Stimulated activated CD8-positive, alpha-beta memory T cell treated with anti-CD3 and anti-CD28 coated beads, Interleukin-12 subunit alpha, Interleukin-12 subunit beta, amount 100 ng/mL, for 4 hours (primary cell): Measurements from ENCODE around the gene GNAZ.

ENCODE experiments used
- DNase-seq: peaks from one replicate; pipeline ENCODE4 v3.0.0-alpha.2; 2020; ENCODE audit warnings: low read depth

GNAZ gene

DNA sequence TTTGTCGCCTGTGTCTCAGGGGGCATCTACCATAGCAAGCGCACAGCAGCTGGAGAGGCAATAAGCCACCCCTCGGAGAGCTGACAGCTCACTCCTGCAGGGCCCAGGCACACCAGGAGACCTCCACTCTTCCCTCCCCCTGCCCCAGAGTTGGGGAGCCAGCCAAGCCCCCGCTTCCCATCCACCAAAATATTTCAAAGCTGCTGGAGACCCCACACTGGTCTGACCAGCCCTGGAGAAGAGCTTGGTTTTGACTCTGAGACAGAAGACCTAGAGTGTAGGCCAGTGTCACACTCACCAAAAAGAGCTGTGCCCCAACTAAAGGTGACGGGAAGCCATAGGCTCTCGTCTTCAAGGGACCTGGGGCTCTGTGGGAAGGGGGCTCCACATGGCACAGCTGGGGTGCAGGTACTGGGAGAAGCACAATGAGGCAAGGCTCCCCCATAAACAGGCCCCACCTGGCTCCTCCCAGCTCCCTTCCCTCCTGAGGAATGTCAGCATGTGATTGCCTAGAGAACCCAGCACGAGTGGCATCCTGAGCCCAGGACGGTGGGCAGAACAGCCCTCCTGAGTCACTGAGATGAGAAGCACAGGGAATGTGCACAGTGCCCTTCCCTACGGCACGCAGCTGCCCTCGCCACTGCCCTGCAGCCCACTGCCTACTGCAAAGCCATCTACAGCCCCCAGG is 5.8 kb upstream of the GNAZ start:
- no peak for DNase-seq

- no peak for DNase-seq
Measured at GRCh38 chr22:23065069-23065451, 5.3 kb upstream of the GNAZ start.

DNA sequence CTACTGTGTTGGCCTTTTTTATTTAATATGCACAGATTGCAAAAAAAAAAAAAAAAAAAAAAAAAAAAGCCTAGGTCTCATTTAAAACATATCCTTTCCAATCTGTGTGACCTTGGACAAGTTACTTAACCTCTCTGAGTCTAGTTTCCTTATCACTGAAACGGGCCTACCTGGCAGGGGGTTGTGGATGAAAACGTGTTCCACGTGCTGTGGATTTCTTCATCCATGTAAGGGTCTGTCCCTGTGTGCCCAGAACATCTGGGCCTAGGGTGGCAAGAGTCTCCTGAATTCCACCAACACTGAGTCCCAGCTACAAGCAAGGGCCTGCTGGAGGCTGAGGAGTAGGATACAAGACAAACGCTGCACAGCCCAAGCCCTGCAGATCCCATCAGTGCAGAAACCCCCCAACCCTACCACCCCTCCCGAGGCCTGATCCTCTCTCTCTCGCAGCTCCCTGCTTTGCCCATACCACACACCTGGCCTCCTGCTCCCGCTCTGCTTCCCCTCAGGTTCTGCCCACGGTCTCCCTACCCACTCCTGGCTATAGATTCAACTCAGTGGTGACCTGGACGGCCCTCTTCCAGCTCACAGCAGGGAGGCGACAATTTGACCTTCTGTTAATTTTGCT is 4.7 kb upstream of the GNAZ start:
- no peak for DNase-seq

DNA sequence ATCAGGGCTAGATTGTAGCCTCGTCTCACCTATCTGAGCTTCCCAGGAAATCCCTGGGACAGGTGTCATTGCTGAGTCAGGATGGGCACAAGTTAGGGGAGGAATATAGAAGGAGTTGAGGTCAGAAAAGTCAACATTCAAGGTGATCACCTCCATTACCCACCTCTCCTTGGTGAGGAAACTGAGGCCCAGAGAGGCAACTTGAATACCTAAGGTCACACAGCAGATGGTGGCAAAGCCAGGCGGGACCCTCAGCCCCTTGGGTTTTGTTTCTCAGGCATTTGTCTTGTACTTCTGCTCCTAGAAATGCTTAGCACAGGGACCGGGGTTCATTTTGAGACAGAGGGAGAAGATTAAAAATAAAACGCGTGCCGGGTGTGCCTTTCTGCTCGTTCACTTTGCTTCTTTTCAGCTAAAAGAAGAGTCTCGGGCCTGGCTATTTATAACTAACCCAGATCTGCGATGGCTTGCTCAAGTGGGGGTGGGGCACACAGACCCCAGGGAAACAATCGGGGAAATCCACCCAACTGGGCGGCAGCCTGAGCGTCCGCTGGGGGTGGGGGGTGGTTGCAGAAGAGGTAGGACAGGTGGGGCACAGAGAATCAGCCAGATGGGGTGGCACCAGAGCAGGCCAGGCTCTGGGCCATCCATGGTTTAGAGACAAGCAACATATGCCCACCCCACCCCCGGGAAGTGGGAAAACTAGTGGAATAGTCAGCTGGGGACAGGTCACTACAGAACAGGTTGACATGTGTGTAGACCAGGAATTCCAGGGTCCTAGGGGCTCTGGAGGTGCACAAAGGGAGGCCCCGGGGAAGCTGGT is 3.9 kb upstream of the GNAZ start:
- DNase-seq: no peak

GRCh38 chr22:23067023-23067650 is 3.2 kb upstream of the GNAZ start:
- no peak for DNase-seq

DNA sequence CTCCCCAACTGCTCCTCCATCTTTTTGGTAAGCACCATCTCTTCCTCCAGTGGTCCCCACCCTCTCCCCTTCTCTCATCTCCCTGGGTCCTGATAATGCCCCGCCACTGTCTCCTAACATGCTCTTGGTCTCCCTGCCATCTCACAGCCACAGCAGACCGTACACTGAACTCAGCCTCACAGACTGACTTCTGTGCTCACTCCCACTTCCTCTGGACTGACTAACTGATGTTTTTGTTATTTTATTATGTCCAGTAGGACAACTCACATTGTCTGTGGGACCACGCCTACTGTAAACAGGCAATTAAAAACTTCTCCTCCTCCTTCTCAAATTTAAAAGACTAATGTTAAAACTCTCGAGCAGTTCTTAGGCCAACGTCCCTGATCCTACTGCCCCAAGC is 2.6 kb upstream of the GNAZ start:
- no peak for DNase-seq

GRCh38 chr22:23068096-23068831 is 2.1 kb upstream of the GNAZ start:
- DNase-seq: no peak

- no peak for DNase-seq
Measured at GRCh38 chr22:23068832-23069385, 1.4 kb upstream of the GNAZ start.

GRCh38 chr22:23069502-23070357 is 589 bp upstream of the GNAZ start:
- peak; percentile 74 for DNase-seq

DNA sequence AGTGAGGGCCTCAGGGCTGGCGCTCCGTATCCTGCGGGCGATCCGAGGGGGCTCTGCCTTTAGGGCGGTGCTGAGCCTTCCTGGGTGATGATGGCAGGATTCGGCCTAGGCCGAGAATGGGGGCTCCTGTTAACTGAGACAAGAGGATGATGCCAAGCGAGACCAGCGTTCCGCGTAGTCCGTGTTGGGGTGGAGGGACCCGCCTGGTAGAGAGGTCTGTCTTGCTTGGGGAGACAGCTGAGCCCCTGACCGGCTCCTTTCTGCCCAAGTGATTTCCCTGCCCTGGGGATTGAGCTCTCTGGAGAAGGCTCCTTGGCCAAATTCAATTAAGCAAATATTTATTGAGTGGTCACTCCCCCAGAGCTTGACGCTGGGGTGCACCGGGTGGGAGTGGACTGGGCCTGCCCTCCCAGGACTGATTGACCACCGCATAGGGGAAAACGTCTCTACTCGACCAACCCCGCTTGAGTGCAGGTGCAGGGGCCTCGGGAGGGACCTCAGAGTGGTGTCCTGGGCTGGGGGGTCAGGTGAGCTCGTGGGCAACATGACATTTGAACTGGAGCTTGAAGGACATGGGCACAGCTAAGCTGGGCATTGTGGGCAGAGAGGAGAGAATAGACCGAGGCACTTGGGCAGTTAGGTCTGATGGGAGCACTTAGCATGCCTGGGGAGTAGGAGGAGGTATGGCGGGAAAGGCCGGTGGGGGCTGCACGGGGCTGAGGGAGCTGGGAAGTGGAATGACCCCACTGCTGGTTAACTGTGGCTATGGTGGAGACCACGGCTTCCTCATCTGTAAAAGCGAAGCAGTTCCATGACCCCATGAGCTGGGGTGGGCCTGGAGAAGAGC is 1.1 kb downstream of the GNAZ start:
- DNase-seq: no peak

GRCh38 chr22:23072077-23072910 is 2.0 kb downstream of the GNAZ start:
- DNase-seq: no peak

DNA sequence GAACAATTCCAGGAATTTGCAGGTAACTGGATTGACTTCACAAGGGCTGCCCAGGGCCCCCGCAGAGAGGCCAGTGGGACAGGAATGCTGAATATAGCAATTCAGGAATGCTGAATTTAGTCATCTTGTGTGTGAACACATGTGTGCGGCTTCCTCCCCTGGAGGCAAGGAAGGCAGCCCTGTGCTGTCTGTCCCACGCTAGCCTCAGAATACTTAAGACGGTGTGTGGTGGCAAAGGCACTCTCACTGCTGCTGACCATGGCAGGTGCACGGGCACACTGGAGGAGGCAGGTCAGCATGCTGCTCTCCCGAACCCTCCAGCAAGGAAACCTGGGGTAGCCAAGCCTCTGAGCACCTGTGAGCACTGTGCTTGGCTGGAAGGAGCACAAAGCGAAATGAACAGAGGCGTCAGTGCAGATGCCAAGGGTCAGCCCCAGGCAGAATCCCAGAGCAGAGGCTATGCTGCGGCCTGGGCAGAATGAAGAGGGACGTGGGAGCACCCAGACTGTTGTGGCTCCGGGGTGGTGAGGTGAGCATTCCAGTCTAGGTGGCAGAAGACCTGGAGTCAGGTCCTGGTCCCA is 2.7 kb downstream of the GNAZ start:
- DNase-seq: no peak

- no peak for DNase-seq
Measured at GRCh38 chr22:23073526-23074229, 3.4 kb downstream of the GNAZ start.

DNA sequence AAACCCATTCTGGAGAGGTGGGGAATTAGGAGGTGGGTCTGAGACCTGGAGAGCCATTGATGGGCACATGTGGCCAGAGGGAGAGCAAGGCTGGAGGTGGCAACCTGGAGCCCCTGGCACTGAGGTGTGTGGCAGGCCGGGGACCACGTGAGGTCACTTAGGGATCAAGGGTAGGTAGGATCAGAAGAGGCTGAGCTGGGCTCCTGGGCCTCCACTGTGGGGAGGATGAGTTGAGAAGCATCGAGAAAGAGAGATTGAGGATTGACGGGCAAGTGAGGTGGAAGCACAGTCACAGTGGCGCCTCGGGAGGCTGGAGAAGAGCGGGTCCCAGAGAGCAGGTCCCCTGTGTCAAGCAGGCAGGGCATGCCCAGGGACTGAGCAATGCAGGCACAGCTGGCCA is 4.1 kb downstream of the GNAZ start:
- DNase-seq: no peak

- no peak for DNase-seq
Measured at GRCh38 chr22:23075050-23075449, 4.7 kb downstream of the GNAZ start.

- no peak for DNase-seq
Measured at GRCh38 chr22:23075525-23076216, 5.4 kb downstream of the GNAZ start.

- no peak for DNase-seq
Measured at GRCh38 chr22:23076896-23077572, 6.7 kb downstream of the GNAZ start.
